Astrocyte of the hippocampus (primary cell): ENCODE results near the gene PPP1R12B.
"Not testable (repeated sequence)": the region's sequence is repeated elsewhere in the genome, so short reads cannot be mapped to it uniquely, and the experiment has no call there.

Source experiments
- DNase-seq: peaks from one replicate; pipeline ENCODE4 v3.0.0; 2011; ENCODE audit warnings: low read depth, low spot score

PPP1R12B gene

DNA sequence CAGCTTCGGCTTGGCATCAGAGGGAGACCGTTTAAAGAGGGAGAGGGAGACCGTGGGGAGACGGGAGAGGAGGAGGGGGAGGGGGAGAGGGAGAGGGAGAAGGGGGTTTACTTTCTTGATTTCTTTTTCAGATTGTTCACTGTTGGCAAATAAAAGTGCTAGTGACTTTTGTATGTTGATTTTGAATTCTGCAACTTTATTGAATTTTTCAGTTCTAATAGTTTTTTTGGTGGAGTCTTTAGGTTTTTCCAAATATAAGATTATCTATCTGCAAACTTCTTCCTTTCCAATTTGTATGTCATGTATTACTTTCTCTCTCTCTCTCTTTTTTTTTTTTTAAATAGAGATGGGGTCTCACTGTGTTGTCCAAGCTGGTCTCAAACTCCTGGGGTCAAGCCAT is 104.0 kb downstream of the PPP1R12B start:
- DNase-seq = no peak

- DNase-seq = peak; percentile 63
Observed at GRCh38 chr1:202456372-202457169, 108.1 kb downstream of the PPP1R12B start.

GRCh38 chr1:202458651-202459050 is 110.2 kb downstream of the PPP1R12B start:
- not testable (repeated sequence) for DNase-seq

- peak; percentile 19 for DNase-seq
Observed at GRCh38 chr1:202459470-202460142, 111.1 kb downstream of the PPP1R12B start.

- DNase-seq = peak; percentile 33
Observed at GRCh38 chr1:202460143-202460495, 111.6 kb downstream of the PPP1R12B start.

DNA sequence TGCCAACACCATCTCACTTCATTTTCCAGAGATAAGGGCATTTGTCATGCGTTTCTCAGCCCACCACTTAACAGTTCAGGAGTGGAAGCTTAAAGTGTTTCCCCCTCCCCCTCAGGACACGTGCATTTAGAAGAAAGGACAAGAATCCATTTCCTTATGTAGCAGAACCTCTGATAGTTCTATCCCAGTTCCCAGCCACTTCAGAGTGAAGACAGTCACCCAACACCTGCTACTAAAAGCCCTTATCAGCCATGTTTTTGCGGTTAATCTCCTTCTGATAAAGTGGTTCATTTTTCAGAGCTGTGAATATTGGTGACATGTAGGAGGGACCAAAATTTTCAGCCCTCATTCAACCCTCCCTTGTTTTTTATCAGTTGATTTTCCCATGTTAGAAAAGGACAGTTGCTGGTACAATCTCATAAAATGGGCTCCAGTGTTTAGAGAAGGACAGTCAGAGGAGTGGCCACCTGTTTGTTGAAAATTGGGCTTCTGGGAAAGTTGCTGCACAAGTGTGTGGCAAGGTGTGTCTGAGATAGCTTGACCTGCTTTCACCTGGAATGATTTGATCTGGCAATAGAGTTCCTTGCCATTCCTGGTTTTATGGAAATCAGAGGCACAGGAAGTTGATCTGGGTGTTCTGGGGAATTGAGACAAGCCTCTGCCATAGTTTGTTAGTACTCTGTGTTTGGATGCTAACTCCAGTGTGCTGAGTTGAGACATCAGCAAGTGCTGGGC is 114.0 kb downstream of the PPP1R12B start:
- no peak for DNase-seq

DNA sequence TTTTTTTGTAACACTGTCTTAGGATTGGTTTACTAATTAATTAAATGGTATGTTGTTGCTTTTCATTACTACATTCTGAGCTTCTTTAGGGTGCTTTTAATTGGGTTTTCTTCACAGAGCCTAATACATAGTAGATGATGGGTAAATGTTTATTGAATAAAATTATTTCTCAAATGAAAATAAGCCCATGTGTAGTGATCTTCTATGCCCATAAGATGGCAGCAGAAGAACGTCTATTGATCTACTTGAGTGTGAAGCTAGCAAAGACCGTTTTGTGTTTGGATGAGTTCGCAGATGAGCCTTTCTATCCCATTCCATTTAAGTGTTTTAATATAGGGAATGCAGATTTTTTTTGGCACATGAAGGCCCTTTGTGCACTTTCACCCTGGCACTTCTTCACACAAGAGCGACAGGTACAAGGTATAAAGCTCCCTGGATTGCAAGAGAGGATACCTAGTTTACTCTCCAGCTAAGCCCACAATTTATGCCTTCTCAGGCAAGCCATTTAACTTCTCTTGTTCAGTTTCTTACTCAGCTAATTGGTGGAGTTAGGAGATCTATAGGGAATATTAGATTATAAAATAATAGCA is 115.7 kb downstream of the PPP1R12B start:
- peak; percentile 51 for DNase-seq

DNA sequence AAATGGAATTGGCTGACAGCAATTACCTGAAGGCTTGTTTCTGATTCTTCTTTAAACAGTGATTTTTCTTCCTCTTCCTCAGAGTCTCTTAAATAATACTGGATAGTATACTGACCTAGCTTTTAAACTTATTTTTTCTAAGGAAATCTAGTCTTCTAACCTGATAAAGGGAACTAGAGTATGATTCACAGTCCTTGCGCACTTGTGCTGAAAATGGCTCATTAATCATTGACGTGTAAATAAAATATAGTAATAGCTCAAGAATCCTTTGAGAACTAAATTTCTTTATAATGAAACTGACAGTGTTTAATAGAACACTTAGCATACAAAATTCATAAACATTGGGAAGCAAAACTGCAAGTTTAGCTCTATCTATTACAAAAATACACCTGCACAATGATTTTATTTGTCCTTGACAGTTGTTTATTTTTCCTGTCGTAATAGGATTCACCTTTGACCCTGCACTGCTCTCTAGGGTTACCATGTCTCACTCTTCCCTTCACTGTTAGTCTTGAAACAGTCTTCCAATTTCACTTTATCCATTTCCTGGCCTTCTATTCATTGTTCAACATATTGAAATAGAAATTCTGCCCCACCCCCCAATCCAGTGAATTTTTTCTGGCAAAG is 117.3 kb downstream of the PPP1R12B start:
- DNase-seq = not testable (repeated sequence)

DNA sequence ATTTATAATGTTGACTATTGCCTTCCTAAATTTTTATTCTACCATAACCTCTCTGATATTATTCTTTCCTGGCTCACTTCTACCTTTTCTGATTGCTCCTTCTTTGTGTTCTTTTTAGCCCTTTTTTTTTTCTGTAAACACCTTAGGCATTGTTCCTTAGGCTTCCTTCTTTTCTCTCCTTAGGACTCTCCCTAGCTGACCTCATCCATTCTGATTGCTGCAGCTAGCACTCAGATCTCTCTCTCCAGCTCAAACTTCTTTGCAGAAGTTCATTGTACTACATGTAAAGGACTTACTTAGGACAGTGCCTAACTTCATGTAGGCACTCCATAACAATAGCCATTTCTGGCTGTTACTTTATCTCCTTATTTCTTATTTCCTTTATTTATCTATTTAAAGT is 117.8 kb downstream of the PPP1R12B start:
- not testable (repeated sequence) for DNase-seq

- not testable (repeated sequence) for DNase-seq
Observed at GRCh38 chr1:202467381-202467780, 118.9 kb downstream of the PPP1R12B start.

GRCh38 chr1:202468695-202469094 is 120.2 kb downstream of the PPP1R12B start:
- DNase-seq = not testable (repeated sequence)

DNA sequence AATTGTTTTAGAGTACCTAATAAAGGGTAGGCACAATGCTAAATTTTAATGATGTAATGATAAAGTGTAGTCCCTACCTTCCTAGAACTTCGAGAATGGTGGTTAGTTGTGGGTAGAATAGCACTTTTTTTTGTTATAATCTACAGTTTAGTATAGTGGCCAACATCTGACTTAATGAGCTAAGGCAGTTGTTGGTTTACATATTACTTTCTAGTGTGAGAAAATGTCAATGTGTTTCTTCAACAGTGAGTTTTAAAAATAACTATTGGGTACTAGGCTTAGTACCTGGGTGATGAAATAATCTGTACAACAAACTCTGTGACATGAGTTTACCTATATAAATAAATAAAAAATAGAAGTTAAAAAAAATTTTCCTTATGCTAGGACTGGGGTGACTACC is 120.6 kb downstream of the PPP1R12B start:
- DNase-seq = not testable (repeated sequence)

DNA sequence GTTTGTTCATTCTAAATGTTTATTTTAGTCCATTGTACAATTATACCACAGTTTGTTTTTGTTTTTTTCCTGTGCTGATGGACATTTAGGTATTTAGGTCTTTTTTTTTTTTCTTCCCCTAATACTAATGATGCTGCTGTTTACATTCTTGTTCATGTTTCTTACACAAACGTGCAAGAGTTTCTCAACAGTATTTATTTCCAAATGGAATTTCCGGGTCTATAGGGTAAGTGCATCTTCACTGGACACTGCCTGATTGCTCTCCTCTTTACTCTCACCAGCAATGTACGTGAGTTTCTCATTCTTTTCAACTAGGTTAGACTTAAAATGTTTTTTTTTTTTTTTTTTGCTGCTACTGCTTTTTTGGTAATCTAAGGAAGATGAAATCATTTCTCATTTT is 122.7 kb downstream of the PPP1R12B start:
- no peak for DNase-seq

DNA sequence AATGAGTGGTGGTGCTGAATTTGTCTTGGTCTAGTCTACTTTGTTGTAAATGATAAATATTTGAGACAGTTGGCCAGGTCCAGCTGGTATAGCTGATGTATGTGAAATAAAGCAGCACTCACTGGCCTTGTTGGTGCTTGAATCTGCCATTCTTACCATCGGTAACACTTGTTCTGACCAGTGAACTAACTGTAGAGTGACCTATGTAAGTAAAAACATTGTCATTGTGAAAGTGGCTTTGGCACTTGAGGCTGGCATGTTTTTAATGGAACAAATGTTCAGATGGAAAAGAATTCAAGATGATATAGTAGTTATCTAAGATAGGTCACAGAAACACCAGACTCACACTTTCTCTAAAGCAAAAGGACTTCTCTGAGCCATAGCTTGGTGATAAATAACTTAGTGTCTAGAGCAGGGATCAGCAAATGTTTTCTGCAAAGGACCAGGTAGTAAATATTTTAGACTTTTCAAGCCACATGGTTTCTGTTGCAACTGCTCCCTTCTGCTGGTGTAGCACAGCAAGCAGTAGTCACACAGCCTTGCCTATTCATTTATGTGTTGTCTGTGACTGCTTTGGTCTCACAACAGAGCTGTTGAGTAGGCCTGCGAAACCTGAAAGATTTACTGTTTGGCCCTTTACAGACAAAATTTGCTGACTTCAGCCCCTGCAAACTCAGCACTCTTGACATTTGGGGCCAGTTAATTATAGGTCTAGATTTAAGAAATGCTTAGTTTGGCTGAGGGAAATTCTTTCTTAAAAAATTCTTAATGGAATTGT is 124.0 kb downstream of the PPP1R12B start:
- DNase-seq = not testable (repeated sequence)

GRCh38 chr1:202473266-202474045 is 125.0 kb downstream of the PPP1R12B start:
- DNase-seq = not testable (repeated sequence)

GRCh38 chr1:202479661-202480060 is 131.2 kb downstream of the PPP1R12B start:
- DNase-seq = not testable (repeated sequence)

- DNase-seq = not testable (repeated sequence)
Observed at GRCh38 chr1:202480640-202481039, 132.1 kb downstream of the PPP1R12B start.

- not testable (repeated sequence) for DNase-seq
Observed at GRCh38 chr1:202483362-202483761, 134.9 kb downstream of the PPP1R12B start.

DNA sequence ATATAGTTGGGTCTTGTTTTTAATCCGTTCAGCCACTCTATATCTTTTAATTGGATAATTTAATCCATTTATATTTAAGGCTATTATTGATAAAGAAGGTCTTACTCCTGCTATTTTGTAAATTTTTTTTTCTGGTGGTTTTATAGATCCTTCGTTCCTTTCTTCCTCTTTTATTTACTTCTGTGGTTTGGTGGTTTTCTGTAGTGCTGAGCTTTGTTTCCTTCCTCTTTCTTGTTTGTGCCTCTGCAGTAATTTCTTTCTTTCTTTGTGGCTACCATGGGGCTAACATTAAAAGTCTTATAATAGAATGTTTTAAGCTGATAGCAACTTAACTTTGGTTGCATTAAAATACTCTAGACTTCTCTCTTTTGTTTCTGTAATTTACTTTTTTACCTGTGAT is 135.5 kb downstream of the PPP1R12B start:
- not testable (repeated sequence) for DNase-seq

- DNase-seq = not testable (repeated sequence)
Observed at GRCh38 chr1:202484820-202485219, 136.3 kb downstream of the PPP1R12B start.
